Gastrocnemius medialis (tissue), 4 donors: ENCODE data around the gene MBNL2.

Experiments
- CTCF ChIP-seq, 5 experiments: fragments of 450-650 bp in 3 of 5; fragments of 200-600 bp in 2 of 5; sonication (generic) in 2 of 5; IDR thresholded peaks in 4 of 5; conservative IDR thresholded peaks in 1 of 5; 1 replicate in 4 of 5; 2 replicates in 1 of 5; pipeline ENCODE4 v1.5.1; 2016 to 2019; ENCODE audit warnings: antibody characterized with exemption in 5 of 5, mild to moderate bottlenecking in 3 of 5, moderate library complexity in 3 of 5
- POLR2A ChIP-seq, 2 donors: fragments of 450-650 bp; IDR thresholded peaks; one replicate each; pipeline ENCODE4 v1.6.1; 2017; ENCODE audit warnings: antibody characterized with exemption in 2 of 2, mild to moderate bottlenecking in 2 of 2, moderate library complexity in 2 of 2

DNA sequence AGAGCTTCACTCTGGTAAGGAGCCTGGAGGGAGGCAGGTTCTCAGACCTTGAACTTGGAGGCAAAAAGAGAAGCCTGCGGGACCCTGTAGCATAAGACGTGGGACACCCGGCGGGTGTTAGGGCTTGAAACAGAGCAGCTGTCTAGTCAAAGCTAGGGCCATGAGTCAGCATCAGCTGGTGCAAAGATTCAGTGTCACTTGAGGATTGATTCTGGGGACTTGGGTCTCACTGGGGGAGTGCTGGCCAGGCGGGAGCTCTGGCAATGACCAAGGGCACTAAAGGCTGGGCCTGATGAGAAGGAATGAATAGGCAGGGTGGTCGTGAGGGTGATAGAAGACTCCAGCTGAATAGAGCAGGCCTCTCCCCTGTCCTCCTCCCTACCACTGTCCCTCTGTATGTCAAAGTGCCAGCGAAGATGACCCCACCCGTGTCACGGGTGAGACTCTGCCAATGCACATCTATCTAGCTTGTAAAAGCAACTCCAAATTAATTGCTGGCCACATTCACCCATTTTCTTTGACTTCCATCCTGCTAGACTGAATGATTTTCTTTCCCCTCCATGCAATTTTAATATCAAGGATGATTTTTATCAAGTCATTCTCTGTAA is 97.1 kb downstream of the MBNL2 start:
- TF ChIP-seq CTCF (IDR thresholded peaks at IDR 0.05 in 4 of 5, conservative IDR thresholded peaks at IDR 0.05 in 1 of 5), result no peak
- TF ChIP-seq POLR2A (IDR thresholded peaks at IDR 0.05), result peak in 1 of 2 donors; percentile 21
